SK-N-SH (cell line): ENCODE data around the gene USP47. TPM values are rescaled to one million over a fixed set of nuclear protein-coding genes. Genes with fewer than 3 reads are reported as not detected.

ENCODE experiments used
- CTCF ChIA-PET: fragments of 300-600, 350-600 bp; formaldehyde crosslinking; extraction: SDS; loops from one replicate; lab custom pipeline; 2021; lab: Yijun Ruan, JAX
- POLR2A ChIA-PET: fragments of 350-600 bp; sonication (Branson Sonifier 250); formaldehyde crosslinking; extraction: SDS; loops from one replicate; lab custom pipeline; 2020; ENCODE audit warnings: antibody characterized with exemption, inconsistent platforms; lab: Yijun Ruan, JAX
- DNase-seq: peaks from one replicate; pipeline ENCODE4 v3.0.0; 2012
- H2AFZ ChIP-seq: fragments of 200-600 bp; sonication (generic); 2 replicates; pipeline ENCODE4 v1.8.1; 2016; ENCODE audit warnings: antibody characterized with exemption, mild to moderate bottlenecking, low read depth
- H3F3A ChIP-seq: fragments of 200-600 bp; sonication (generic); replicated peaks from 2 replicates; pipeline ENCODE3; 2016; ENCODE audit warnings: antibody characterized with exemption, mild to moderate bottlenecking; ENCODE audit not compliant: insufficient read depth
- H3K27ac ChIP-seq, 2 experiments: fragments of 200-500 bp in 1 of 2; fragments of 200-600 bp in 1 of 2; sonication (Bioruptor generic) in 1 of 2; sonication (generic), shearing (Covaris generic) in 1 of 2; 2 replicates each; pipeline versions ENCODE4 v1.5.1 to v1.6.1; 2014 to 2016; ENCODE audit warnings: low read depth in 2 of 2, inconsistent platforms in 1 of 2, low read length in 1 of 2, mild to moderate bottlenecking in 1 of 2, mixed read lengths in 1 of 2
- H3K27me3 ChIP-seq: fragments of 200-600 bp; sonication (generic), shearing (Covaris generic); 2 replicates; pipeline ENCODE4 v1.6.1; 2016; ENCODE audit warnings: mixed run types; ENCODE audit not compliant: insufficient read depth
- H3K36me3 ChIP-seq, 2 experiments: fragments of 200-500 bp in 1 of 2; fragments of 200-600 bp in 1 of 2; sonication (Bioruptor generic) in 1 of 2; sonication (generic) in 1 of 2; replicated peaks in 1 of 2; 2 replicates each; pipeline versions ENCODE3 to v1.5.1; 2014 to 2016; ENCODE audit warnings: low read length in 1 of 2, mild to moderate bottlenecking in 1 of 2; ENCODE audit not compliant: insufficient read depth in 2 of 2, control insufficient read depth in 1 of 2
- H3K4me1 ChIP-seq, 2 experiments: fragments of 200-500 bp in 1 of 2; fragments of 200-600 bp in 1 of 2; sonication (Bioruptor generic) in 1 of 2; sonication (generic), shearing (Covaris generic) in 1 of 2; 2 replicates each; pipeline versions ENCODE4 v1.5.1 to v1.6.1; 2014 to 2016; ENCODE audit warnings: low read depth in 1 of 2, low read length in 1 of 2, mixed run types in 1 of 2; ENCODE audit not compliant: insufficient read depth in 2 of 2, control insufficient read depth in 1 of 2
- H3K4me2 ChIP-seq: fragments of 200-600 bp; sonication (generic), shearing (Covaris generic); 2 replicates; pipeline ENCODE4 v1.6.1; 2017; ENCODE audit warnings: mixed run types
- H3K4me3 ChIP-seq, 2 experiments: fragments of 200-500 bp in 1 of 2; fragments of 200-600 bp in 1 of 2; sonication (Bioruptor generic) in 1 of 2; sonication (generic), shearing (Covaris generic) in 1 of 2; 2 replicates each; pipeline versions ENCODE4 v1.5.1 to v1.8.1; 2014 to 2016; ENCODE audit warnings: low read depth in 2 of 2, inconsistent platforms in 1 of 2, low read length in 1 of 2, mild to moderate bottlenecking in 1 of 2, mixed read lengths in 1 of 2, moderate library complexity in 1 of 2
- H3K79me2 ChIP-seq: fragments of 200-600 bp; sonication (generic); 2 replicates; pipeline ENCODE4 v1.8.1; 2017; ENCODE audit warnings: mild to moderate bottlenecking; ENCODE audit not compliant: insufficient read depth
- H3K9ac ChIP-seq: fragments of 200-600 bp; sonication (generic); 2 replicates; pipeline ENCODE4 v1.6.1; 2017; ENCODE audit warnings: mixed run types
- H3K9me2 ChIP-seq: fragments of 200-600 bp; sonication (generic); 2 replicates; pipeline ENCODE4 v1.6.1; 2017; ENCODE audit warnings: mixed run types
- H3K9me3 ChIP-seq: fragments of 200-600 bp; sonication (generic); 2 replicates; pipeline ENCODE4 v1.6.1; 2017; ENCODE audit warnings: mixed run types, mild to moderate bottlenecking, moderate library complexity
- H4K20me1 ChIP-seq: fragments of 200-600 bp; sonication (generic); 2 replicates; pipeline ENCODE4 v1.6.1; 2017; ENCODE audit warnings: mild to moderate bottlenecking, mixed run types; ENCODE audit not compliant: insufficient read depth
- CHD2 ChIP-seq: fragments of 150-350 bp; IDR thresholded peaks from 2 replicates; pipeline ENCODE4 v1.6.1; 2018; ENCODE audit warnings: low read length; ENCODE audit not compliant: partially characterized antibody
- FOXJ3 ChIP-seq: sonication (generic); formaldehyde crosslinking; IDR thresholded peaks from 2 replicates; pipeline ENCODE4 v1.5.1; 2020; ENCODE audit warnings: mild to moderate bottlenecking, missing genetic modification reagents
- GABPA ChIP-seq: IDR thresholded peaks from 2 replicates; pipeline ENCODE4 v1.4.0; 2012; ENCODE audit warnings: low read depth, mild to moderate bottlenecking
- JUND ChIP-seq: IDR thresholded peaks from 2 replicates; pipeline ENCODE4 v1.4.0; 2012
- PBX3 ChIP-seq: IDR thresholded peaks from 2 replicates; pipeline ENCODE4; 2012
- RXRA ChIP-seq: IDR thresholded peaks from 2 replicates; pipeline ENCODE4 v1.4.0; 2012; ENCODE audit warnings: low read depth, mild to moderate bottlenecking, borderline replicate concordance
- SIN3A ChIP-seq: IDR thresholded peaks from 2 replicates; pipeline ENCODE4 v1.6.1; 2012; ENCODE audit warnings: low read depth, mild to moderate bottlenecking, low read length, moderate library complexity, borderline replicate concordance
- TAF1 ChIP-seq: IDR thresholded peaks from 2 replicates; pipeline ENCODE4 v1.6.1; 2012; ENCODE audit warnings: low read depth, mild to moderate bottlenecking, low read length, moderate library complexity, borderline replicate concordance
- YY1 ChIP-seq: IDR thresholded peaks from 2 replicates; pipeline ENCODE4 v1.4.0; 2012; ENCODE audit warnings: low read depth, mild to moderate bottlenecking
- ZBTB33 ChIP-seq: IDR thresholded peaks from 2 replicates; pipeline ENCODE4 v1.4.0; 2012; ENCODE audit warnings: low read depth, borderline replicate concordance
- WGBS: methylation state at CpG from one replicate; pipeline ENCODE4 v1.1.6; 2017; ENCODE audit warnings: low lambda C conversion rate; 5-methylcytosine and 5-hydroxymethylcytosine counted together
- polyA plus RNA-seq, 3 experiments: library from polyadenylated mRNA; depleted of rRNA; stranded (reverse); fragments of >200 nt; gene quantifications; 2 replicates each; pipeline ENCODE4 v1.2.3, GENCODE V29; 2012
- TF ChIP-seq, protein P1 (sequence below): IDR thresholded peaks from 2 replicates; pipeline ENCODE4 v1.6.1; 2012; ENCODE audit warnings: mild to moderate bottlenecking, low read depth, low read length, moderate library complexity

Gene USP47
- polyA plus RNA-seq, 1 of the 3 experiments (the other 2 are of a cell fraction), result 10.3 TPM

DNA sequence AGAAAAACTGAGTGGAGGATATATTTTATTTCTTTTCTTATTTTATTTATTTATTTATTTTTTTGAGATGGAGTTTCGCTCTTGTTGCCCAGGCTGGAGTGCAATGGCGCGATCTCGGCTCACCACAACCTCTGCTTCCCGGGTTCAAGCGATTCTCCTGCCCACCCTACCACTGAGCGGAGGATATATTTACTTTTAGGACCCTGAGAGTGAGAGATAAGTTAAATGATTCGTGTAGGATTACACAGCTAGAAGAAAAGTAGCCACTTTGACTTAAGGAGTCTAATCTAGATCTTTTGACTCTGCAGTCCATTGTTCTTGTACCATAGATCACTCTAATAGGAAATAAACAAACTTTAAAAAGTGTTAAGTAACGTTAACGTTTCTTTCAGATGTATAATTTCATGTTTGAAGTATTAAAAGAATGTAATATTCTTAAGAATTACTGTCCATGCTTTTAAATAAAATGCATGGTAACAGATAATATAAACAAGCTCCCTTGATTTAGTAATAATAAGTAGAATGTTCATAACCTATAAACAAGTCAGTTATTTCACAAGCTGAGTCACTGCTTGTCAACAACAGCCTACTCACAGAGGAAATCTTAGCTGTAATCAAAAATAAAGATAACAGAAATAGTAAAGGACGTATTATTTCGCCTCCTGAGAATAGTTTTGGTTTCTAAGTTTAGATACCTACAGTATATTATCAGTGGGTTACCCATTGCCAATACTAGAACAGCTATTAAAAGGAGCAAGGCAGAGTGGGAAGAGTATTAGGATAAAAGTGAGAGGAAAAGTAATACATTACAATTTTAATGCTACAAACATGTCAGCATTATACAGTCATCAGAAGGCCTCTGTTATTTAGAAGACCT lies 18.6 kb downstream of the USP47 start:
- Histone ChIP-seq H3K9me3 (no peaks in the 10 kb centered on the region; the same call in 1 of the 2 replicates), H3K9ac (no peak overlapping the region), H3K79me2 (peaks cover 100% of the 10 kb centered on the region), H3F3A (peaks cover 7% of the 10 kb centered on the region), H4K20me1 (peaks cover 55% of the 10 kb centered on the region), H3K27me3 (no peaks in the 10 kb centered on the region), H3K4me3 (no peak overlapping the region), H3K4me2 (no peak overlapping the region), H3K27ac (no peak overlapping the region)
- no peak for DNase-seq
- WGBS, result 93% methylated on average over 12 of the region's 12 CpGs
- POLR2A ChIA-PET, result no interaction called here
- TF ChIP-seq YY1, result no peak
- TF ChIP-seq ZBTB33, result no peak
- TF ChIP-seq, all 33 proteins: peak for 0
- Histone ChIP-seq H3K9me2 (no peaks in the 10 kb centered on the region), H3K36me3 (no peaks in the 10 kb centered on the region), H2AFZ (no peak overlapping the region), H3K4me1 (peaks cover 2 to 5% of the 10 kb centered on the region in 2 experiments; a peak in 3 of 4 replicates)
- CTCF ChIA-PET, result interaction anchor here (0.9 to 1.7 kb wide), 4 partner anchors 11 to 82 kb away, joined by 3 to 5 read pairs (median 4); no protein-coding TSS in a partner anchor

DNA sequence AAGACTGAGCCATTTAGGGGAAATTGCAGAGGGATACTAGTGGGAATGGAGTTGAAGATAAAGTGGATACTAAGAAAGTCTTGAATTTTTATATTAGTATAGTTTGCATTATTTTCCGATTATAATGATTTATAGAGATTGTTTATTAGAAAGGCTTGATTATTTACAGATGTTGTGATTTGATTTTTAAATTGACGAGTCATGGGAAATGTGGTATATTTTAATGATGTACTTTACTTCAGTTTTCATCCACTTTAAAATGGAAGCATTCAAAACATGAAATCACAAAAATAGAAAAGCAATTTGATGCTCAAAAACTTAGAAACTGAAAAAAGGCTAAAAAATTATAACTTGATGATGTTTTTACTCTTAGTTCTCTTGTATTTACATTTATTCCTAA lies 21.2 kb downstream of the USP47 start:
- no peak overlapping the region for H2AFZ ChIP-seq
- H3K27me3 ChIP-seq, result no peaks in the 10 kb centered on the region
- H3K9me3 ChIP-seq, result peaks cover 12% of the 10 kb centered on the region; the same call in 1 of the 2 replicates
- H3K79me2 ChIP-seq, result peaks cover 100% of the 10 kb centered on the region
- ChIA-PET POLR2A (no interaction called here), CTCF (interaction anchor here (1.0 to 1.2 kb wide), 2 partner anchors 16 to 426 kb away, joined by 3 to 4 read pairs; no protein-coding TSS in a partner anchor)
- no peak overlapping the region for H3K9ac ChIP-seq
- no peak for DNase-seq
- H3K4me1 ChIP-seq, result no peaks in the 10 kb centered on the region
- no peak overlapping the region for H3K4me3 ChIP-seq
- H3K36me3 ChIP-seq, result peaks cover 7 to 15% of the 10 kb centered on the region in 2 experiments
- no peak for TF ChIP-seq ZBTB33
- no peak for TF ChIP-seq GABPA
- no peak for TF ChIP-seq FOXJ3 (CRISPR knock-in tag)
- no peak for TF ChIP-seq JUND
- TF ChIP-seq RXRA, result no peak
- TF ChIP-seq PBX3, result no peak
- TF ChIP-seq, protein P1, sequence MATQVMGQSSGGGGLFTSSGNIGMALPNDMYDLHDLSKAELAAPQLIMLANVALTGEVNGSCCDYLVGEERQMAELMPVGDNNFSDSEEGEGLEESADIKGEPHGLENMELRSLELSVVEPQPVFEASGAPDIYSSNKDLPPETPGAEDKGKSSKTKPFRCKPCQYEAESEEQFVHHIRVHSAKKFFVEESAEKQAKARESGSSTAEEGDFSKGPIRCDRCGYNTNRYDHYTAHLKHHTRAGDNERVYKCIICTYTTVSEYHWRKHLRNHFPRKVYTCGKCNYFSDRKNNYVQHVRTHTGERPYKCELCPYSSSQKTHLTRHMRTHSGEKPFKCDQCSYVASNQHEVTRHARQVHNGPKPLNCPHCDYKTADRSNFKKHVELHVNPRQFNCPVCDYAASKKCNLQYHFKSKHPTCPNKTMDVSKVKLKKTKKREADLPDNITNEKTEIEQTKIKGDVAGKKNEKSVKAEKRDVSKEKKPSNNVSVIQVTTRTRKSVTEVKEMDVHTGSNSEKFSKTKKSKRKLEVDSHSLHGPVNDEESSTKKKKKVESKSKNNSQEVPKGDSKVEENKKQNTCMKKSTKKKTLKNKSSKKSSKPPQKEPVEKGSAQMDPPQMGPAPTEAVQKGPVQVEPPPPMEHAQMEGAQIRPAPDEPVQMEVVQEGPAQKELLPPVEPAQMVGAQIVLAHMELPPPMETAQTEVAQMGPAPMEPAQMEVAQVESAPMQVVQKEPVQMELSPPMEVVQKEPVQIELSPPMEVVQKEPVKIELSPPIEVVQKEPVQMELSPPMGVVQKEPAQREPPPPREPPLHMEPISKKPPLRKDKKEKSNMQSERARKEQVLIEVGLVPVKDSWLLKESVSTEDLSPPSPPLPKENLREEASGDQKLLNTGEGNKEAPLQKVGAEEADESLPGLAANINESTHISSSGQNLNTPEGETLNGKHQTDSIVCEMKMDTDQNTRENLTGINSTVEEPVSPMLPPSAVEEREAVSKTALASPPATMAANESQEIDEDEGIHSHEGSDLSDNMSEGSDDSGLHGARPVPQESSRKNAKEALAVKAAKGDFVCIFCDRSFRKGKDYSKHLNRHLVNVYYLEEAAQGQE, result no peak
- no peak for TF ChIP-seq TAF1
- no peak for TF ChIP-seq CHD2
- TF ChIP-seq SIN3A, result no peak
- no peaks in the 10 kb centered on the region for H3K9me2 ChIP-seq
- H3K27ac ChIP-seq, result no peak overlapping the region
- H3F3A ChIP-seq, result peaks cover 7% of the 10 kb centered on the region
- peaks cover 37% of the 10 kb centered on the region for H4K20me1 ChIP-seq
- 92% methylated on average over 2 of the region's 2 CpGs for WGBS
- no peak overlapping the region for H3K4me2 ChIP-seq
